CD14-positive monocyte (primary cell): ENCODE data around the gene HTR1A. TPM values are rescaled to one million over a fixed set of nuclear protein-coding genes. Genes with fewer than 3 reads are reported as not detected.

ENCODE experiments used
- DNase-seq, 3 donors: peaks; one replicate each; pipeline ENCODE4 v3.0.0-alpha.2; 2011 to 2022
- H2AFZ ChIP-seq: 2 replicates; pipeline ENCODE4 v1.6.0; 2012; ENCODE audit warnings: mild to moderate bottlenecking, low read depth, low read length, inconsistent platforms; ENCODE audit not compliant: insufficient read depth, poor library complexity, severe bottlenecking
- H3K27ac ChIP-seq, 2 donors: 1 replicate in 1 of 2; 2 replicates in 1 of 2; pipeline ENCODE4 v1.5.1; 2012 to 2013; ENCODE audit warnings: low read length in 2 of 2, control low read depth in 1 of 2, inconsistent platforms in 1 of 2, low read depth in 1 of 2, mild to moderate bottlenecking in 1 of 2
- H3K27me3 ChIP-seq, 2 donors: one replicate each; pipeline versions ENCODE4 v1.6.0 to v1.6.1; 2011 to 2013; ENCODE audit warnings: low read length in 2 of 2; ENCODE audit not compliant: control insufficient read depth in 2 of 2, insufficient read depth in 2 of 2
- H3K36me3 ChIP-seq, 2 donors: replicated peaks in 1 of 2; 1 replicate in 1 of 2; 2 replicates in 1 of 2; pipeline versions ENCODE4 v1.5.1 to v1.6.1; 2012 to 2013; ENCODE audit warnings: low read length in 2 of 2, control low read depth in 1 of 2, inconsistent platforms in 1 of 2, mild to moderate bottlenecking in 1 of 2; ENCODE audit not compliant: insufficient read depth in 2 of 2, control insufficient read depth in 1 of 2
- H3K4me1 ChIP-seq, 2 donors: 1 replicate in 1 of 2; 2 replicates in 1 of 2; pipeline versions ENCODE4 v1.5.1 to v1.6.1; 2012 to 2013; ENCODE audit warnings: low read length in 2 of 2, control low read depth in 1 of 2, inconsistent platforms in 1 of 2, mild to moderate bottlenecking in 1 of 2, moderate library complexity in 1 of 2; ENCODE audit not compliant: insufficient read depth in 2 of 2, control insufficient read depth in 1 of 2
- H3K4me2 ChIP-seq: replicated peaks from 2 replicates; pipeline ENCODE3; 2012; ENCODE audit warnings: low read length, moderate library complexity, mild to moderate bottlenecking; ENCODE audit not compliant: poor library complexity, severe bottlenecking; ENCODE audit errors: extremely low read depth
- H3K4me3 ChIP-seq, 3 experiments: fragments of 200-600 bp in 1 of 3; sonication (generic) in 1 of 3; replicated peaks in 1 of 3; 1 replicate in 2 of 3; 2 replicates in 1 of 3; pipeline ENCODE4 v1.5.1; 2011 to 2013; ENCODE audit warnings: low read length in 3 of 3, mild to moderate bottlenecking in 3 of 3, control low read depth in 2 of 3, low read depth in 2 of 3, inconsistent platforms in 1 of 3, moderate library complexity in 1 of 3
- H3K79me2 ChIP-seq: 2 replicates; pipeline ENCODE4 v1.6.0; 2012; ENCODE audit warnings: mild to moderate bottlenecking, control low read depth, inconsistent platforms, low read length, moderate library complexity; ENCODE audit not compliant: insufficient read depth
- H3K9ac ChIP-seq: 2 replicates; pipeline ENCODE4 v1.6.0; 2017; ENCODE audit warnings: low read length, mild to moderate bottlenecking; ENCODE audit not compliant: insufficient read depth, poor library complexity, severe bottlenecking
- H3K9me3 ChIP-seq, 2 donors: replicated peaks in 1 of 2; 1 replicate in 1 of 2; 2 replicates in 1 of 2; pipeline versions ENCODE4 v1.5.1 to v1.6.1; 2012 to 2013; ENCODE audit warnings: low read length in 2 of 2, control low read depth in 1 of 2; ENCODE audit not compliant: control insufficient read depth in 1 of 2, insufficient read depth in 1 of 2
- H4K20me1 ChIP-seq: 2 replicates; pipeline ENCODE4 v1.6.0; 2012; ENCODE audit warnings: mild to moderate bottlenecking, low read length, control low read depth, moderate library complexity; ENCODE audit not compliant: insufficient read depth
- H3K27ac Mint-ChIP-seq, 7 donors: one replicate each; pipeline ENCODE4 v1.8.0; 2020; ENCODE audit warnings: mild to moderate bottlenecking in 7 of 7, mixed read lengths in 7 of 7, moderate library complexity in 6 of 7, inconsistent platforms in 2 of 7
- H3K27me3 Mint-ChIP-seq, 3 donors: one replicate each; pipeline ENCODE4 v1.8.0; 2021 to 2022; ENCODE audit warnings: low read depth in 3 of 3, mild to moderate bottlenecking in 3 of 3, mixed read lengths in 3 of 3, moderate library complexity in 3 of 3, inconsistent platforms in 1 of 3
- H3K36me3 Mint-ChIP-seq, 2 donors: one replicate each; pipeline ENCODE4 v1.8.0; 2020; ENCODE audit warnings: mixed read lengths in 2 of 2, inconsistent platforms in 1 of 2, mild to moderate bottlenecking in 1 of 2
- H3K4me1 Mint-ChIP-seq: one replicate; pipeline ENCODE4 v1.8.0; 2020; ENCODE audit warnings: mild to moderate bottlenecking, mixed read lengths
- H3K4me3 Mint-ChIP-seq, 2 donors: one replicate each; pipeline ENCODE4 v1.8.0; 2020; ENCODE audit warnings: mild to moderate bottlenecking in 2 of 2, mixed read lengths in 2 of 2, moderate library complexity in 1 of 2
- H3K9me3 Mint-ChIP-seq, 7 donors: one replicate each; pipeline ENCODE4 v1.8.0; 2020 to 2022; ENCODE audit warnings: mixed read lengths in 7 of 7, mild to moderate bottlenecking in 6 of 7, moderate library complexity in 6 of 7, inconsistent platforms in 2 of 7
- WGBS: methylation state at CpG from one replicate; pipeline ENCODE4 v1.1.5; 2013; ENCODE audit warnings: missing lambda C conversion rate; ENCODE audit not compliant: insufficient coverage; 5-methylcytosine and 5-hydroxymethylcytosine counted together
- intact Hi-C, 2 donors: fragments of 100-400 bp; cut with micrococcal nuclease; formaldehyde crosslinking; loops; one replicate each; pipeline versions ENCODE4 v1.15.0 to v1.15.1; 2023
- polyA plus RNA-seq, 3 donors: library from polyadenylated mRNA; depleted of rRNA in 1 of 3; unstranded in 2 of 3; stranded (reverse) in 1 of 3; fragments of 300-500 nt in 2 of 3; fragments of >200 nt in 1 of 3; fragmentation: Illumina TruSeq in 2 of 3; gene quantifications; 1 replicate in 2 of 3; 2 replicates in 1 of 3; pipeline ENCODE4 v1.2.3, GENCODE V29; 2012 to 2021
- TF ChIP-seq, protein P1 (sequence below): fragments of 200-600 bp; IDR thresholded peaks from one replicate; pipeline ENCODE4 v1.8.0; 2022; ENCODE audit warnings: antibody characterized with exemption, mild to moderate bottlenecking

HTR1A gene
- polyA plus RNA-seq, 3 donors, result not detected

DNA sequence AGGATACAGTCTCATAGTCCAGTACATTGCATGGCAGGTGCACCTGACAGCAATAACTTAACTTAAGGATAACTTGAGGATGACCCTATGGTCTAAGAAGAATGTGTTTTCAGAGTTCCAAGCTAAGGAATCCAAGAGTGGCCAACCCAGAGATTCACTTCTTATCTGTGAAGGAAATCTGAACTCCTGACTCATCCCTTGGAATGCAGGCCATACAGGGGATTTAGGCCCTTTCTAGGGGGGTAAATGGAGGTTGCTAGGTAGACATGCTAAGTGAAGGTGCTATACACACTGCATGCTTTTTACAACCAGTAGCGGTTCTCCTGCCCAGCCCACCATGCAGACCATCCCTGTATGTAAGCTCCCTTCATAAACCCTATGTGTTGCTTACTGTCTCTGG, 50.4 kb downstream of the HTR1A start:
- no peak overlapping the region for H3K4me3 ChIP-seq
- H3K4me2 ChIP-seq, result no peak overlapping the region
- no peak overlapping the region for H3K27ac Mint-ChIP-seq
- no peaks in the 10 kb centered on the region for H3K36me3 Mint-ChIP-seq
- WGBS, result no CpG with 5 or more reads among the region's 1 CpG
- H3K9ac ChIP-seq, result no peak overlapping the region
- intact Hi-C loops, result no loop called here
- no peaks in the 10 kb centered on the region for H3K79me2 ChIP-seq
- H3K27ac ChIP-seq, result no peak overlapping the region
- H4K20me1 ChIP-seq, result no peaks in the 10 kb centered on the region
- H3K27me3 Mint-ChIP-seq, result no peaks in the 10 kb centered on the region
- TF ChIP-seq, protein P1, sequence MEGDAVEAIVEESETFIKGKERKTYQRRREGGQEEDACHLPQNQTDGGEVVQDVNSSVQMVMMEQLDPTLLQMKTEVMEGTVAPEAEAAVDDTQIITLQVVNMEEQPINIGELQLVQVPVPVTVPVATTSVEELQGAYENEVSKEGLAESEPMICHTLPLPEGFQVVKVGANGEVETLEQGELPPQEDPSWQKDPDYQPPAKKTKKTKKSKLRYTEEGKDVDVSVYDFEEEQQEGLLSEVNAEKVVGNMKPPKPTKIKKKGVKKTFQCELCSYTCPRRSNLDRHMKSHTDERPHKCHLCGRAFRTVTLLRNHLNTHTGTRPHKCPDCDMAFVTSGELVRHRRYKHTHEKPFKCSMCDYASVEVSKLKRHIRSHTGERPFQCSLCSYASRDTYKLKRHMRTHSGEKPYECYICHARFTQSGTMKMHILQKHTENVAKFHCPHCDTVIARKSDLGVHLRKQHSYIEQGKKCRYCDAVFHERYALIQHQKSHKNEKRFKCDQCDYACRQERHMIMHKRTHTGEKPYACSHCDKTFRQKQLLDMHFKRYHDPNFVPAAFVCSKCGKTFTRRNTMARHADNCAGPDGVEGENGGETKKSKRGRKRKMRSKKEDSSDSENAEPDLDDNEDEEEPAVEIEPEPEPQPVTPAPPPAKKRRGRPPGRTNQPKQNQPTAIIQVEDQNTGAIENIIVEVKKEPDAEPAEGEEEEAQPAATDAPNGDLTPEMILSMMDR, result no peak
- no peaks in the 10 kb centered on the region for H3K4me1 Mint-ChIP-seq
- no peak overlapping the region for H2AFZ ChIP-seq
- peaks cover 0 to 5% of the 10 kb centered on the region in 2 donors for H3K9me3 ChIP-seq
- no peak for DNase-seq
- H3K9me3 Mint-ChIP-seq, result peaks cover 0 to 7% (median 2%) of the 10 kb centered on the region in 7 donors
- H3K4me3 Mint-ChIP-seq, result no peak overlapping the region
- no peaks in the 10 kb centered on the region for H3K36me3 ChIP-seq
- no peaks in the 10 kb centered on the region for H3K27me3 ChIP-seq
- no peaks in the 10 kb centered on the region for H3K4me1 ChIP-seq

Other genes starting within 250 kb of the HTR1A start
- not detected for gene RNF180, start 203.4 kb upstream of the HTR1A start, polyA plus RNA-seq